Measurements from ENCODE around the gene ALDH3A2. TPM values are rescaled to one million over a fixed set of nuclear protein-coding genes. Genes with fewer than 3 reads are reported as not detected.

ALDH3A2 gene
- total RNA-seq, 1 donor: 36.7 TPM

DNA sequence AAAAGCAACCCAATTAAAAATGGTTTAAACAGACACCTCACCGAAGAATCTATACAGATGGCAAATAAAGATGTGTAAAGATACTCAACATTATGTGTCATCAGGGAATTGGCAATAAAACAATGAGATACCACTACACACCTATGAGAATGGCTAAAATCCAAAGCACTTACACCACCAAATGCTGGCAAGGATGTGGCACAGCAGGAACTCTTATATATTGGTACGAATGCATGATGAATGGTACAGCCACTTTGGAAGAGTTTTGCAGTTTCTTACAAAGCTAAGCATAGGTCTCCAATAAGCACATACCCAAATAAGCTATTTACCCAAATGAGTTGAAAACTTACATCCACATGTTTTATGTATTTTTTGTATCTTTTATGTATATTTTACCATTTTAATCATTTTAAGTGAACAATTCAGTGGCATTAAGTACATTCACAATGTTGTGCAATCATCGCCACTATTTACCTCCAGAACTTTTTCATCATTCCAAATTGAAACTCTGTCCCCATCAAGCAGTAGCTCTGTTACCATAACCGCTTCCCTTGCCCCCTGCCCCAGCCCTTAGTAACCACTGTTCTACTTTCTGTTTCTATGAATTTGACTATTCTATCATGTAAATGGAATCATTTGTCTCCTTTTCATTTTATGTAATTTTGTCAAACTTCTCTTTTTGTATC lies 6.7 kb upstream of the ALDH3A2 start:
- DNase-seq (ENCODE audit: low read depth): no peak
- TF ChIP-seq, protein P1, sequence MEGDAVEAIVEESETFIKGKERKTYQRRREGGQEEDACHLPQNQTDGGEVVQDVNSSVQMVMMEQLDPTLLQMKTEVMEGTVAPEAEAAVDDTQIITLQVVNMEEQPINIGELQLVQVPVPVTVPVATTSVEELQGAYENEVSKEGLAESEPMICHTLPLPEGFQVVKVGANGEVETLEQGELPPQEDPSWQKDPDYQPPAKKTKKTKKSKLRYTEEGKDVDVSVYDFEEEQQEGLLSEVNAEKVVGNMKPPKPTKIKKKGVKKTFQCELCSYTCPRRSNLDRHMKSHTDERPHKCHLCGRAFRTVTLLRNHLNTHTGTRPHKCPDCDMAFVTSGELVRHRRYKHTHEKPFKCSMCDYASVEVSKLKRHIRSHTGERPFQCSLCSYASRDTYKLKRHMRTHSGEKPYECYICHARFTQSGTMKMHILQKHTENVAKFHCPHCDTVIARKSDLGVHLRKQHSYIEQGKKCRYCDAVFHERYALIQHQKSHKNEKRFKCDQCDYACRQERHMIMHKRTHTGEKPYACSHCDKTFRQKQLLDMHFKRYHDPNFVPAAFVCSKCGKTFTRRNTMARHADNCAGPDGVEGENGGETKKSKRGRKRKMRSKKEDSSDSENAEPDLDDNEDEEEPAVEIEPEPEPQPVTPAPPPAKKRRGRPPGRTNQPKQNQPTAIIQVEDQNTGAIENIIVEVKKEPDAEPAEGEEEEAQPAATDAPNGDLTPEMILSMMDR (IDR thresholded peaks at IDR 0.05; ENCODE audit: insufficient read depth, low read depth, low read length): no peak

DNA sequence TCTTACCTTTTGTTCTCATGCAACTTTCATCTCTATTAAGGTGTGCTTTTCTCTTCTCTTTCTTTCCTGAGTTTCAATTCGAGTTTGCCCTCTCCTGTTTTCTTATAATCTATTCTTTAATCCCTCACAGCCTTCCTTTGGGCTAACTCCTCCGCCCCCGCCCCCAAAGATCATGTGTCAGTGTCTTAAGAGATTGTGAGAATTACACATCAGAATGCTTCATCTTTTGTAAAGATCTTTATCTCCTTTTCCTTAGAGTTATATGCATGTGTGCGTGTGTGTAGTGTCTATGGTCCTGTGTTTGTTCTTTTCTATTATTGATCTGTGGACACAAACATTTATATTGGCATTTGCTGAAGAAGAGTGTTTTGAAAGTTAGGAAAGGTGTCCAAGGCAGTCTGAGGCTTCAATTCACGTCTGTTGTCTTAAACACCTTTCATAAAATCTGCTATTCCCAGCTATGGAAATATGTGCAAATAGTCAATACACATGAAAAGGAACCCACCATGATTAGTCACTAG lies 6.1 kb upstream of the ALDH3A2 start:
- TF ChIP-seq, protein P1 (IDR thresholded peaks at IDR 0.05; ENCODE audit: insufficient read depth, low read depth, low read length): no peak

More for the DNA sequence above, 6.7 kb upstream of the ALDH3A2 start:
- H3K4me3 ChIP-seq (ENCODE audit: low read depth, low read length): no peak overlapping the region

DNA sequence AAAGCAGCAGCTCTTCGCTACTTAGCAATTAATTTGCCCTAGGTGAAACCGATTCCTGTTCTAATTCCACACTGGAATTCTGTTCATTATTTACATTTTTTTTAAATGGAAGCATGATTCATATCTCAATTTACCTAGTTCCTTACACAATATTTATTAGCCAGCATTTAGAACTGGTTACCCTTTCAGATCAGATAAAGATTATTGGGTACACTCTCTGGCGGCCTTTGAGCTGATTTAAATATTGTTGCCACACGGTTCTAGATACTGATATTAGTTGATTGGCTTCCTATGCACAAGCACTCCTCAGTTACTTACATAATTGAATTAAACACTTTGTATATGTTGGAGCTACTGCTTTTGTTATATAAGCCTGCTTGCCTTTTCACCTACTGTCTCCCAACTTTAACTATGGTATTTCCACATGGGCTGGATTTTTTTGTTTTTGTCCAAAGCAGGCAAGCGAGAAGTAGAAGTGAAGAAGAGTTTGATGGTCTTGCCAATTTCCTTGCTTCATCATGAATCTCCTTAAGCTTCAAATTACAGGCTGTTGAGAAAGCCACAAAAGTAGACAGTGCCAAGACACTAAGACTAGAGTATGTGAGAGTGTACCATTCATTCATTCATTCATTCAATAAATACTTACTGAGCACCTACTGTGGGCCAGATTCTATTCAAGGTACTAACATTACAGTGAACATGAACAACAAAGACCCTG lies 3.9 kb upstream of the ALDH3A2 start:
- H3K4me3 ChIP-seq (ENCODE audit: low read depth, low read length): no peak overlapping the region
- DNase-seq (ENCODE audit: low read depth): no peak
- TF ChIP-seq, protein P1 (IDR thresholded peaks at IDR 0.05; ENCODE audit: insufficient read depth, low read depth, low read length): no peak

More for the DNA sequence above, 6.1 kb upstream of the ALDH3A2 start:
- DNase-seq (ENCODE audit: low read depth): no peak
- no peak overlapping the region for H3K4me3 ChIP-seq (ENCODE audit: low read depth, low read length)

DNA sequence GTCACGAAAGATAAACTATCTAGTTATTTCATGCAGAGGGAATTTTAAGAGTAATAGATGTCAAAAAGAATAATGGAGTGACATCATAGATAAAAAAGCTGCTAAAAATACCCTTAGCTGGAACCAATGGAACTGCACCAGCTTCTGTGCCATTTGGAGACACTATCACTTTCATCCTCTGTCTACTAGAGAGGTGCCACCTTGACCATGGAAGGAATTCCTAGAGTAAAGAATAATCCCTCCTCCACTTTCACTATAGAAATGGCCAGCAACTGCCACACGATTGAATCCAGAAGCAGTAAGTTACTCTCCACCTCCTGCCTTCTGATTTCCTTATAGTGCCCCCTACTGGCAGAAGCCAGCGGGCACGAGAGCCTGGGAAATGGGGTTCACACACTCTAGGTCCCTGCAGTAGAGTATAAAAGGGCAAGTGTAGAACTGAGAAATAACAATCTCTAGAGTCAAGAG lies 2.8 kb upstream of the ALDH3A2 start:
- TF ChIP-seq, protein P1 (IDR thresholded peaks at IDR 0.05; ENCODE audit: insufficient read depth, low read depth, low read length): peak; percentile 61
- DNase-seq (ENCODE audit: low read depth): peak; percentile 38
- H3K4me3 ChIP-seq (ENCODE audit: low read depth, low read length): no peak overlapping the region

DNA sequence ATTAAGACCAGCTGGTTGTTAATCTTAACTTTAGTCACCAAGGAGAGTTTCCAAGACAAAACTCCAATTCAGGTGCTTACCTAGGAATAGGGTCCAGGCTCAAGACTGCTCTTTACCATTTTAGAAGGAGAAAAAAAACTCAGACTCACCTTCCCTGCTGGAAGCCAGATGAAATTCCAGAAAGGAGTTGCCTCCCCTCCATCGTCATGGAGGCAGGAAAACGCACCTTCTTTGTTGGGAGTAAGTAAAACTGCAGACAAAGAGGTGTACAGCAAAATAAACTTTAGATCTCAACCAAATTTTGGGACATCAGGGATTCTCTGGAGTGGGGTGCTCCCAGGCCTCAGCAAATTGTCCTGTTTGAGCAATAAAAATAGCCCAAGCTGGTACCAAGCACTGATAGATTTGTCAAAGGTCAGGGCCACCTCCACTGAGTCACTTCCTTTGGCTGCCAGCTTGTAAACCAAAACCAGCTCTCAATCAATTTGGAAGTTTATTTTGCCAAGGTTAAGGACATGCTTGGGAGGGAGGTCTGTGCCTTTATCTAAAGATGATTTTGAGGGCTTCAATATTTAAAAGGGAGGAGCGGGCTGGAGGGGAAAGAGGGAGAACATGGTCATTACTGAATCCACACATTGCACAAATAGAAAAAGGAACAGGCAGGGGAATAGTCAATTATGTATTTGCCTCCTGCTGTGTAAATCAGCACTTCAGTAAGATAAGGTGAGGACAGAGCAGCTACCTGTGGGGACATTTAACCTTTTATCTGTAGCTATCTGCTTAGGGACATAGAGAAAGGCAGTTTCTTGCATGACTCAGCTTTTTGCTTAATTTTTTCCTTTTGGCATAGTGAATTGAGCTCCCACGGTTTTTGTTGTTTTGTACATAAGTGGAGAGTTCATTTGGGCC lies 1.5 kb upstream of the ALDH3A2 start:
- H3K4me3 ChIP-seq (ENCODE audit: low read depth, low read length): no peak overlapping the region
- TF ChIP-seq, protein P1 (IDR thresholded peaks at IDR 0.05; ENCODE audit: insufficient read depth, low read depth, low read length): no peak
- peak; percentile 36 for DNase-seq (ENCODE audit: low read depth)
